HFFc6 (cell line): Measurements from ENCODE around the gene ELMO1. TPM values are rescaled to one million over a fixed set of nuclear protein-coding genes. Genes with fewer than 3 reads are reported as not detected.

Source experiments
- DNase-seq: peaks from one replicate; pipeline ENCODE4 v3.0.0-alpha.2; 2018
- H3K27ac Mint-ChIP-seq: 2 replicates; pipeline ENCODE4 v1.8.0; 2020; ENCODE audit warnings: mild to moderate bottlenecking, mixed read lengths
- H3K27me3 Mint-ChIP-seq: 2 replicates; pipeline ENCODE4 v1.8.0; 2021; ENCODE audit warnings: mild to moderate bottlenecking, moderate library complexity, mixed read lengths; ENCODE audit not compliant: insufficient read depth
- H3K36me3 Mint-ChIP-seq: 2 replicates; pipeline ENCODE4 v1.8.0; 2021; ENCODE audit warnings: low read depth, mixed read lengths
- H3K4me1 Mint-ChIP-seq: 2 replicates; pipeline ENCODE4 v1.8.0; 2020; ENCODE audit warnings: low read depth, mixed read lengths
- H3K4me3 Mint-ChIP-seq: 2 replicates; pipeline ENCODE4 v1.8.0; 2020; ENCODE audit warnings: mild to moderate bottlenecking, moderate library complexity, mixed read lengths
- H3K9me3 Mint-ChIP-seq: 2 replicates; pipeline ENCODE4 v1.8.0; 2020; ENCODE audit warnings: mild to moderate bottlenecking, mixed read lengths
- CTCF ChIP-seq: fragments of 200-600 bp; sonication (generic); IDR thresholded peaks from 2 replicates; pipeline ENCODE4 v1.5.0; 2021; ENCODE audit warnings: antibody characterized with exemption, mild to moderate bottlenecking
- total RNA-seq, 6 experiments: library from RNA; stranded (reverse); fragmentation: NEBNext Ultra II Directional; extraction: Animal tissue kit (Norgen Biotek cat#: 25700); gene quantifications; 2 replicates in 1 of 6; 3 replicates in 5 of 6; pipeline ENCODE4 v1.2.3, GENCODE V29; 2021

The ELMO1 gene
- total RNA-seq, 6 experiments from 2014 or later, result not detected

DNA sequence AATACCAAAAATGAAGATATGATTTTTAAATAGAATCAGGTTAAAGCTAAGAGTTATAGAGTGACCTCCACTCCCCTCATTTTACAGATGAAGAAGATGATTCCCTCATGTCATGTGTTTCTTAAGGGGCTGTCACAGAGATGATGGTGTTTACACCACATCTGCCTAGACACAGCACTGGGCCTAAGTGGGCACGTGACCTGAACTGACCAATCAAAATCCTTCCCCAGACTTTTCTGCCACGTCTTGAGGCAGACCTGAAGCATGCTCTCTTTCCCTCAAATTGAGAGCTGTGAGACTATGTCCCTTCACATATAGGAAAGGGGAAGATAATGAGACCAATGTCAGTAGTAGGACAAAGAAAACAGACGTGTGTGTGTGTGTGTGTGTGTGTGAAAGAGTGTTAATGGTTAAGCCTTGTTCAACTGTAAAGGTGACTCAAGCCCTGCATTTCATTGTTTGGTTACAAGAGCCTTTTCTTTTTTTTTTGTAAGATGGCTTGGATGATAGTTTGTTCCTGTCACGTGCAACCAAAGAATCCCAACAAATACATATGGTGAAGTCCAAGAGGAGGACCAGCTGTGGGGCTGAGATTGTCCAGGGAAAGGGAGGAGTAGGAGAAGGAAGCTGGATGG lies 551.6 kb downstream of the ELMO1 start:
- no peak for DNase-seq
- Mint-ChIP-seq H3K27ac (no peak overlapping the region), H3K9me3 (peaks cover 44% of the 10 kb centered on the region), H3K4me3 (no peak overlapping the region), H3K4me1 (no peaks in the 10 kb centered on the region), H3K36me3 (no peaks in the 10 kb centered on the region), H3K27me3 (no peaks in the 10 kb centered on the region; the same call in 1 of the 2 replicates)
- TF ChIP-seq CTCF, result no peak

DNA sequence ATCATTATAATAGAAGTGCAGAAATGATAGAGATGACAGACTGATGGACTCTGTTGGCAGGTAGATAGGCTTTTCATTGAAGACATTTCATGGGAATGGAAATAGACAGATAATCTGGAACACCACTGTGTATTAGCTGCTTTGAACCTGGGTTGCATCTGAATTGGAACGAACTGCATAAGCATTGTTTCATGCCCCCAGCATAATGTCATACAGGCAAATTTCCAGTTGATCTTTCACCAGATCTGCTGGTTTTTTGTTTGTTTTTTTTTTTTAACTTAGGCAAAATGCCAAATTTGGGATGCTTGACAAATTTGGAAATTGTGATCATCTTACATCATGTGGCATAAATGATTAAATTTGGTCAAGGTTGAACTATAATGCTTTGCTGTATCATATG lies 552.2 kb downstream of the ELMO1 start:
- Mint-ChIP-seq H3K27me3 (no peaks in the 10 kb centered on the region), H3K4me3 (no peak overlapping the region), H3K36me3 (no peaks in the 10 kb centered on the region), H3K9me3 (peaks cover 40% of the 10 kb centered on the region), H3K4me1 (no peaks in the 10 kb centered on the region), H3K27ac (no peak overlapping the region)
- no peak for TF ChIP-seq CTCF
- no peak for DNase-seq

DNA sequence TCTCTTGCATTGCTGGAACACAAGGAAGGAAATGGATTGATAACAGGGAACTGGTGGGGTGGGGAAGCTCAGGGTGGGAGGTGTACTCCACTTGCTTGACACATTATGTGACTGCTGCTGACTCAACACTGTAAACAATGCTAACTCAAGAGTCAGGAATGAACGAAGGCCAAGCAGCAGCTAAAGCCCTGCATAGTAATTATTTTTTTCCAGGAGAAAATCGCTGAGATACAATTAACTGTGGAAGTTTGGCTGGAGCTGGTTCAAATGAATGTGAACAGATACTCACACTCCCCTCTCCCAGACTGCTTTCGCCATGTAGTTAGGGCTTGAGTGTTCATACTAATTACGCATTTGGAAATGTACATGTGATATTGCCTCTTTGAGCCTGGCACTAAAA lies 553.5 kb downstream of the ELMO1 start:
- Mint-ChIP-seq H3K4me3 (no peak overlapping the region), H3K27ac (no peak overlapping the region), H3K4me1 (no peaks in the 10 kb centered on the region), H3K36me3 (no peaks in the 10 kb centered on the region), H3K9me3 (peaks cover 37% of the 10 kb centered on the region), H3K27me3 (no peaks in the 10 kb centered on the region)
- no peak for DNase-seq
- no peak for TF ChIP-seq CTCF

DNA sequence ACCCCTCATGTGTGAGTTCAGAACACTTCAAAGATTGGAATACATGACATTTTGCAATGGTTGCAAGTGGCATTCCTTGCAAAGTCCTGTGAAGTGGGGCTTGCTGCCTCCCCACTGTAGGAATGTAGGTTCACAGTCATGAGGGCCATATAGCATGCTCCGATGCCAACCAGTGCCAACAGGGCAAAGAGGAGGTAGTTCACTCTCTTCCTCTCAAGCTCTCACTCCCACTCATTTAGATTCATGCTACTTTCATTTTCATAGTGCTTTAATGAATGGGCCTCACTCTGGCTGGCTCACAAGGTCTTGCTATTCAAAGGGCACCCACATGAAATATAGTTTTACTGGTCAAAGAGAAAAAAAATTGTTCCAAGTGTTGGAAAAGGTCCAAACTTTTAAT lies 554.5 kb downstream of the ELMO1 start:
- Mint-ChIP-seq H3K27me3 (no peaks in the 10 kb centered on the region), H3K9me3 (peaks cover 32% of the 10 kb centered on the region)

DNA sequence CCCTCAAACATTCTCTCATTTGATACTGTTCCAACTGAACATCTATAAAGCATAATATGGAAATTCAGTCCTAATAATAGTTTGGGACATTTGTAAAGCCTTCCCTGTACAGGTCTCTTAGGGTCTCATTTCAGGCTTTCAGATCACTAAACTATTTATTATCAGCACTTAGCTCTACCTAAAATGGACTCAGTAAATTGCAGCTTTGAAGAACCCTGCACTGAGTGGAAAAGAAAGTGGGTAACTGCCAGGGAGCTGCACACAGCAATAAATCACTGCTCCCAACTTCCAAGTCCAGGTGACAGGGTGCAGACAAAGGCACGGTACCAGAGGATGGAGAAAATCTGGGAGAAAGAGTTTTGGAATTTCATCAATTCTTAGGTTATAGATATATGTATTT lies 559.5 kb downstream of the ELMO1 start:
- Mint-ChIP-seq H3K27ac (no peak overlapping the region), H3K9me3 (peaks cover 41% of the 10 kb centered on the region), H3K27me3 (no peaks in the 10 kb centered on the region), H3K4me3 (no peak overlapping the region), H3K36me3 (no peaks in the 10 kb centered on the region), H3K4me1 (no peaks in the 10 kb centered on the region)
- DNase-seq, result no peak
- TF ChIP-seq CTCF, result no peak

More for the DNA sequence above, 554.5 kb downstream of the ELMO1 start:
- Mint-ChIP-seq H3K4me3 (no peak overlapping the region), H3K36me3 (no peaks in the 10 kb centered on the region), H3K27ac (no peak overlapping the region), H3K4me1 (no peaks in the 10 kb centered on the region)
- DNase-seq, result no peak
- no peak for TF ChIP-seq CTCF
